ENCODE results near the gene INS.

Gene INS

GRCh38 chr11:2160736-2161259, at the start of gene INS:
Gene INS, minus strand, starts transcription at chr11:2161209. Its CDS starts 238 bp downstream, at chr11:2160971.
- FAIRE-seq = no peak

- FAIRE-seq = no peak
Measured at GRCh38 chr11:2210366-2211112, 49.5 kb upstream of the INS start.

GRCh38 chr11:2209900-2210321, 48.9 kb upstream of the INS start:
- no peak for FAIRE-seq

- FAIRE-seq = no peak
Measured at GRCh38 chr11:2209370-2209801, 48.4 kb upstream of the INS start.

DNA sequence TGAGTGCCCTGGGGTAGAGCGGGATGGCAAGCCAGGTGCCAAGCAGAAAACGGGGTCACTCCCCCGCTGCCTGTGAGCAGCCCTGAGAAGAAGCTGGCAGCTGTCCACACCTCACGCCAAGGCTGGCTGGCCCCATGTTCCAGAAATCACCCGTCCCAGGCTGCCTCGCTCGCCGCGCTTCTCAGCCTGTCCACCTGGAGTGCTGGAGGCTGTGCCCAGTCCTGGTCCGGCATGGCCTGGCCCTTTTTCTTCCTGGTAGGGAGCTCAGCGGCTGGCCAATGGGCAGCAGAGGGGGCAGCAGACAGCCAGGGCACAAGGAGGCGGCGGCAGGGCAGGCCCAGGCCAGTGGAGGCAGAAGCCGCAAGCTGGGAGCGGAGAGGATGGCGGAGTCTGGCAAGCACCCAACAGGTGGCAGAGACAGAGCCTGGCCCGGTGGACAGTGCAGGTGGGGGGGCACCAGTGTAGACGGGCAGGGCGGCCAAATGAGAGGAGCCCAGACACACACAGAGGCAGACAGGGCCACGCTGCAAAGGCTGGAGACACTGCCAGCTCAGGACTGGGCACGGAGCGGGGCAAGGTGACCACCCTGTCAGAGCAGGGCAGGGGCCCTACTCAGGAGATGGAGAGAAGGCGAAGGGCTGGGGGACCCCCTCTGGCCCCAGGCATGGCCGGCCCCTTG, 47.8 kb upstream of the INS start:
- no peak for FAIRE-seq

DNA sequence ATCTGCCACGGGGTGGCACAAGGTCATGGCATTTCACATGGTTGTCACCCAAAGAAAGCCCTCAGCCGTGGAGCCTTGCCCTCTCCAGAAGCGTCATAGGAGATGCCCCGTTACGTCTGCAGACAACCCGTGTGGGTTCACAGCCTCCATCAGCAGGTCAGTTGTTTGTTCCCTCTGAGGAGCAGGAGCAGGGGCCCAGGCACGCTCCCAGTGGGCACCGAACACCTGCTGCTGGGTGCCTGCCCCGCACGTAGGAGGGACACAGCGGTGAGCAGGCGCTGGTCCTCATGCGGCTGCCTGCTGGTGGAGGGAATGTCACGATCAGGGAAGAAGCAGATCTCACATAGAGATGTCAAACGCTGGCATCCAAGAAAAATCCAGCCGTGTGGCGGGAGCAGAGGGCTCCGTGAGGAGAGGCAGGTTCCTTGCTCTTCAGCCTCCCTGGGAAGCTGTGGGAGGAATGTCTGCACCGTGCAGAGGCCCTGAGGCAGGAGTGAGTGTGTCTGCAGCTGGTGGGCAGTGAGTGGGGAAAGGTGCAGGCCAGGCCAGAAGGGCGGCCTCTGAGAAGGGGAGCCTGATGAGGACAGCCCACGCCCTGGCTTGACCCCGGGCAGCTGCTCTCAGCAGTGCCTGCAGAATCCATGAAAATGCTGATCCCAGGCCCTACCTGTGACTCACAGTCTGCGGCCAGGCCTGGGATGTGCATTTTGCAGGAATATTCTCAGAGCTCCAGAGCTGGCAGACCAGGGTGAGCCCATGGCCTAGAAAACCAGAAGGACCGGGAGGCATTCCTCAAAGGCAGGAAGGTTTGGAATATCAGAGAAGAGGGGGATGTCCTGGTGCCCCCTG, 47.0 kb upstream of the INS start:
- FAIRE-seq = no peak

DNA sequence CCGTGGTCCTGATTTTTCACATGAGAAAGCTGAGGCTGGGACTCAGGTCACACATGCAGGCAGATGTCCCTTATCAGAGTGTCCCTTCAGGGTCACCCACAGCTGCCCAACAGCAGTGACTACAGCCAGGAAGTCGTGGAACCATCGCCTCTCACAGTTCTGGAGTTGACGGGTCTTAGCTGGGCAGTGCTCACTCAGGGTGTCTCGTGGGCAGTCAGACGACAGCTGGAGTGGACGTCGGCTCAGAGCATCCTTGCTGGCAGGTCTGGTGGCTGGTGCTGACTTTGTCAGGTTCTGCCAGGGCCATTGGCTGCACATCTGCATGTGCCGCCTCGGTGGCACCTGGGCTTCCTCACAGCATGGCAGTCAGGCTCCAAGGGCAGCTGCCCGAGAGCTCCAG, 46.2 kb upstream of the INS start:
- no peak for FAIRE-seq

- FAIRE-seq = no peak
Measured at GRCh38 chr11:2205981-2206690, 45.1 kb upstream of the INS start.

DNA sequence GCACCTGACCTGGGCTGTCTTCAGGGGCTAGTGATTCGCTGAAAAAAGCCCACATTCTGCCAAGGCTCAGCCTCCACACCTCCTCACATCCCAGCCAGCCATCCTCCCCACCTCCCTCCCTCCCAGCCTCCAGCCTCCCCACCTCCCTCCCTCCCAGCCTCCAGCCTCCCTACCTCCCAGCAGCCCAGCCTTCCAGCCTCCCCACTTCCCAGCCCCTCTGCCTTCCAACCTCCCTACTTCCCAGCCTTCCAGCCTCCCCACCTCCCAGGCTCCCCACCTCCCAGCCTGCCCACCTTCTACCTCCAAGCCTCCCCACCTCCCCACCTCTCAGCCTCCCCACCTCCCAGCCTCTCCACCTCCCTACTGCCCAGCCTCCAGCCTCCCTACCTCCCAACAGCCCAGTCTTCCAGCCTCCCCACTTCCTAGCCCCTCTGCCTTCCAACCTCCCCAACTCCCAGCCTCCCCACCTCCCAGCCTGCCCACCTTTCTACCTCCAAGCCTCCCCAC, 44.3 kb upstream of the INS start:
- FAIRE-seq = no peak

DNA sequence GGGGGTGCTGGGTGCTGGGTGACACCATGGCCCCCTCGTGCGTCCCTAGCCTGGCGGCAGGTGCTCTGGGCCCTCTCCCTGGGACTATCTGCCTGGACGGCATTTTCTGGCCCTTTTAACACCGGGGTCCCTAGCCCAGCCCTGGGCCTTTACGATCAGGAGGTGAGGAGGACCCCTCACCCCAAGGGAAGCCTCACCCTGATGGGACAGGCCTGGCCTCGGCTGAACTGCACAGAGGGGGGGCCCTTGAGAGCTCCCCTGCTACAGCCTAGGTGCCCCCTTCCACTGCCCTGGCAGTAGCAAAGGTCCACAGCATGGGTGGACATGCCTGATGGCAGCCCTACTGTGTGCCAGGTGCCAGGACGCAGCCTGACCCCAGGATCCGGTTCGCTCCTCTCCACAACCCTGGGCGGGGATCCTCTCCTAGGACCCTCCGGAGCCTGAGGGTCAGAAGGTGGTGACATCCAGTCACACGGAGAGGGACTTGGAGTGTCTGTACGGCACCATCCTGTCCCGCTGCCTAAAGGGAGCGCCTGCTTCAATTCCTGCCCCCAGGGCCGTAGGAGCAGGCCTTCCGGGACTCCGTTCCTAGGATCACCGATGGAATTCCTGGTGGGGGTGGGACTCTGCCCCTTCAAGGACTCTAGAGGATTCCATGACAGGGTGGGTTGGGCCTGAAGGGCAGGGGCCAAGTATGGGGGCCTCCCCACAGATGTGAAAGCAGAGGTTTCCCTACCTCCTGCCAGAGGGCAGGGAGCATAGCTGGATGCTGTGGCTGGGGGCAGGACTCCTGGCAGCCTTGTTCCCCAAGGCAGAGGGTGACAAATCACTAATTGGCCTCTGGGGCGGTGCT, 43.6 kb upstream of the INS start:
- no peak for FAIRE-seq

DNA sequence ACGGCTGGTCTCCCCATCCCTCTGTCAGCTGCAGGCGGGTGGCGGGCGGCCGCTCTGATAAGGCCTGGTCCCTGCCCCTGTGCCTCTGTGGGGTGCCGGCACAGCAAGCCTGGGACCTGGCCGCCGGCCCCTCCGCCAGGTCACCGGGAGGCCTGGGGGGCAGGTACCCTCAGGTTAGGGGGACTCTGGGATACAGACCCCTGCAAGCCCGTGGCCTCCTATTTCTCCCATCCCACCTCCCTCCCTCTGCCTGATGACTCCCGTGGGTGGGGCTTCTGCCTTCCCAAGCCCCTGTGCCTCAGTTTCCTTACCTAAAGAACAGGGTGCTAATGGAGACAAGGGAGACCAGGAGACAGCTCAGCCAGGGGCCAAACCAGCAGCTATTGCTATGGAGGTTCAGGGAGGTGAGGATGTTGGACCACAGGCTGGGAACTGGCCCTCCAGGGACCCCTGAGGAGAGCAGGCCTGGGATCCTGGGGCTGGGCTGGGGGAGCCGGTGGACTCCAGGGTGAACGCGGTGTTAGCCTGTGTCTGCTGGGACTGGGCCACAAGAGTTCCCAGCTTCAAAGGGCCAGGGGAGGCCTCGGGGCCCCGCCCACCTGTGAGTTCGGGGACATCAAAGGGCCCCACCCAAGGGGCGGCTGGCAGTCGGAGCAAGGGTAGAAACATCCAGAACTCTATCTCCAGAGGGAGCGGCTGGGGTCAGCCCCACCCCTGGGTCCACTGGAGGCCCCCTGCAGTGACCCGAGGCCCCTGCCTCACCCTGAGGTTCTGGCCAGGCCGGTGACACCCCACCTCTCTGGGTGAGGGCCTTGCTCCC, 42.6 kb upstream of the INS start:
- no peak for FAIRE-seq

GRCh38 chr11:2202900-2203439, 42.0 kb upstream of the INS start:
- no peak for FAIRE-seq

DNA sequence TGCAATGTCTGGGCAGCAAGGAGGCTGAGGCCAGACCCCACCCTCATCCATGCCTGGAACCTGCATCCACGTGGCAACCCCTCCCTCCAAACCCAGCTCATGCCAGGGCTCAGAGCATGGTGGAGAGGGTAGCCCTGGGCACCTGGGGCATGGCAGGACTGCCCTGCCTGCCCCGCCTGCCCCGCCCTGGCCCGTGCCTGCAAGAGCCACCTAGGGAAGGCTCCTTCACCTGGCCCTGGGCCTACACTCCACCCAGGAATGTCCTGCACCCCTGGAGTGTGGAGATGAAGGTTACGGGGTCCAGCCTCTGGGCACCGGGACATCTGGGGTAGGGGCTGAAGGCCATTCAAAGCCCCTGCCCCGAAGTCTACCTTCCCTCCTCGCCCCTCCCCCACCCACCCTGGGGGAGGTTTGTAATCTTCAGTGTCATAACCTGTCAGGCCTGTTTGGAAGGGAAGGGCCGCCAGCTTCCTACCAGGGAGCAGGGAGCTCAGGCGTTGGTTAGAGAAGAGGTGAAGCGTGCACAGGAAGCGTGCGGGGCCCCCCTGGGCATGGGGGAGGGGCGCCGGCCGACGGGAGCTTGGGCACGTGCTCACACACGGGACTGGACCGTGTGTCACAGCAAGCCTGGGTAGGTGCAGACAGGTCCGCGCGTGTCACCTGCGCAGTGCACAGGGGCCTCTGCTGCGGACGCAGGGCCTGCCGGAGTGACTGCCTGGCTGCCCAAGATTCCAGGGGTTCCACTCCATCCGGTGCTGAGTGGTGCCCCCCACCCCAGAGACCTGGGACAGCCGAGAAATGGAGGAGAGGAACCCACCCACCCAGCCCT, 41.3 kb upstream of the INS start:
- no peak for FAIRE-seq

GRCh38 chr11:2201542-2201941, 40.5 kb upstream of the INS start:
- FAIRE-seq = no peak

DNA sequence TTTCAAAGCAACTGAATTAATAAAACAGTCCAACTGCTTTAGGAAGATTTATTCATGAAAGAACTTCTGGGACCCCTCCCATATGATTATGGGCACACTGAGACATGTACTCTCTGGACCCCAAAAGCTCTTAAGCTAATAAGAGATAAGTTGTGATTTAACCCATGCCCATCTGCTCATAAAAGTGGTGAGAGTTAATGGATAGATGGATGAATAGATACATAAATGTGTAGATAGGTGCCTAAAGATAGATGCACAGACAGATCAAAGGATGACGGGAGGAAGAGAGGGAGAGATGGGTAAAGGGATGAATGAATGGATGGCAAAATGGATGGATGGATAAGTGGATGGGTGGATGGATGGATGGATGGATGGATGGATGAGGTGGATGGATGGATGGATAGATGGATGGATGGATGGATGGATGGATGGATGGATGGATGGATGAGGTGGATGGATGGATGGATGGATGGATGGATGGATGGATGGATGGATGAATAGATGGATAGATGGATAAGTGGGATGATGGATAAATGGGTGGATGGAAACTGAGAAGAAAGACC, 40.0 kb upstream of the INS start:
- no peak for FAIRE-seq

GRCh38 chr11:2200536-2200935, 39.5 kb upstream of the INS start:
- FAIRE-seq = no peak

DNA sequence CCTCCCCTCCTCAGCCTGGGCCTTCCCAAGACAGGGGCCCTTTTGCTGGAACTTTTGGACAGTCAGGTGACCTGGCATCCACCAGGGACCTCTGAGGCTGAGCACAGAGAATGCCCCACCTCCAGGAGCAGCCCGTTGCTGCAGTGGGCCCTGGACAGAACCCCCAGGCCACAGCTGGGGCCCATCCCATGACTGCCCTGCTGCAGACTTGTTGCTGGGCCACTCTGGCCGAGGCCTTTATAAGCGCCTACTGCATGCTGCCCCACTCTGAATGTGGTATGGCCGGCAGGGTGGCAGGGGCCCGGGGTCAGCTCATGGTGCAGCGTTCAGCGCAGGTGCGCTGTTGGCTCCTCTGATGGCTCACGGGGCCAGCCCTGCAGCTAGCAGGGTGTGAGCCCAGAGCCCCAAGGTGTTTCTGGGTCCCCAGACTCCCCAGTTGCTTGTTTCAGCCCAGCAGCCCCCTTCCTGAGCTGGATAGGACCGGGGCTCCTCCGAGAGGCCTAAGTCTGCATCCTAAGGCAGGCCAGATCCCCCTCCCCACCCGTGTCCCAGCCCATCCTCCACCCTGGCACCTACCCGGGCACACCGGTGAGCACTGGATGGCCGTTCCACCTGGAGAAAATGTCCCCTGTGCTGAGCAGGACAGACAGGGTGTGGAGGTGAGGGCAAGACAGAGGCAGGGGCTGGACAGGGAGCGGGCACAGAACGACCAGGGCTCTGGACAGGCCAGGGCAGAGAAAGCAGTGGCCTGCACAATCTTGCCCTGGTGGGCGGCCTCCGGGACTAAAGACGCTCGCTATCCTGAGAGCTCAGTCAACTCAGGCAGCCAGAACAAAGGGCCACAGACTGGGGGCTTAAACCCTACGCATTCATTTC, 38.7 kb upstream of the INS start:
- FAIRE-seq = no peak
